H1 (cell line): Measurements from ENCODE around the gene PLOD1. TPM values are rescaled to one million over a fixed set of nuclear protein-coding genes. Genes with fewer than 3 reads are reported as not detected.

Experiments used
- polyA plus RNA-seq, 7 experiments: library from polyadenylated mRNA; depleted of rRNA in 3 of 7; stranded (reverse) in 5 of 7; unstranded in 2 of 7; fragments of >200 nt in 5 of 7; fragments of 200-250 nt in 2 of 7; gene quantifications; 1 replicate in 5 of 7; 2 replicates in 1 of 7; 4 replicates in 1 of 7; pipeline versions ENCODE4 v1.2.1 to v1.2.3, GENCODE V29; 2011 to 2013; ENCODE audit warnings: missing spikeins in 2 of 7, mixed read lengths in 2 of 7
- total RNA-seq: library from RNA; stranded (reverse); fragmentation: NEBNext Ultra II Directional; extraction: Animal tissue kit (Norgen Biotek cat#: 25700); gene quantifications from 2 replicates; pipeline ENCODE4 v1.2.1, GENCODE V29; 2021
- TF ChIP-seq, protein P1 (sequence below): IDR thresholded peaks from 2 replicates; pipeline ENCODE4 v1.6.1; 2011; ENCODE audit warnings: low read depth, mild to moderate bottlenecking, low read length; ENCODE audit not compliant: insufficient read depth

PLOD1 gene
- total and polyA plus RNA-seq, 2 of the 8 experiments (the other 6 are each of a cell fraction or from before 2014, with no cell fraction given) = 44.9 to 51.8 TPM

- TF ChIP-seq, protein P1, sequence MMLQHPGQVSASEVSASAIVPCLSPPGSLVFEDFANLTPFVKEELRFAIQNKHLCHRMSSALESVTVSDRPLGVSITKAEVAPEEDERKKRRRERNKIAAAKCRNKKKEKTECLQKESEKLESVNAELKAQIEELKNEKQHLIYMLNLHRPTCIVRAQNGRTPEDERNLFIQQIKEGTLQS = no peak
- TF ChIP-seq, all 59 proteins: peak for 0
These were observed 57.6 kb downstream of the PLOD1 start (continued) for GRCh38 chr1:11991969-11992676.
